Cardiac fibroblast (primary cell): Measurements from ENCODE around the gene NTRK2.

ENCODE experiments used
- DNase-seq, 2 donors: peaks; one replicate each; pipeline versions ENCODE4 v3.0.0 to v3.0.0-alpha.2; 2010; ENCODE audit warnings: low read depth in 2 of 2
- H3K4me3 ChIP-seq, 2 donors: replicated peaks in 1 of 2; 1 replicate in 1 of 2; 2 replicates in 1 of 2; pipeline ENCODE4 v1.5.1; 2011; ENCODE audit warnings: low read depth in 2 of 2, low read length in 2 of 2, mild to moderate bottlenecking in 2 of 2, moderate library complexity in 1 of 2
- CTCF ChIP-seq: IDR thresholded peaks from one replicate; pipeline ENCODE4 v1.5.1; 2011; ENCODE audit warnings: low read depth, mild to moderate bottlenecking, low read length, inconsistent platforms

Gene NTRK2

GRCh38 chr9:84647699-84648098 is 21.8 kb upstream of the NTRK2 start:
- TF ChIP-seq CTCF = no peak
- no peak overlapping the region for H3K4me3 ChIP-seq
- DNase-seq = no peak

GRCh38 chr9:84652496-84653120 is 16.9 kb upstream of the NTRK2 start:
- no peak overlapping the region for H3K4me3 ChIP-seq
- no peak for DNase-seq
- TF ChIP-seq CTCF = no peak

GRCh38 chr9:84655447-84655846 is 14.1 kb upstream of the NTRK2 start:
- TF ChIP-seq CTCF = no peak
- no peak for DNase-seq
- no peak overlapping the region for H3K4me3 ChIP-seq

GRCh38 chr9:84659313-84659712 is 10.2 kb upstream of the NTRK2 start:
- H3K4me3 ChIP-seq = no peak overlapping the region
- TF ChIP-seq CTCF = no peak
- no peak for DNase-seq

- no peak for TF ChIP-seq CTCF
- H3K4me3 ChIP-seq = no peak overlapping the region
- DNase-seq = no peak
Observed at GRCh38 chr9:84659773-84660172, 9.8 kb upstream of the NTRK2 start.

GRCh38 chr9:84667571-84668195 is 1.8 kb upstream of the NTRK2 start:
- peak; percentile 61 for TF ChIP-seq CTCF
- DNase-seq = peak; percentile 38 to 47
- no peak overlapping the region for H3K4me3 ChIP-seq
